ENCODE measurements around the gene COL6A3.
A peak's percentile ranks its signal among the peaks of the same experiment; 100 is the strongest.
"Not testable (repeated sequence)": the region's sequence is repeated elsewhere in the genome, so short reads cannot be mapped to it uniquely, and the experiment has no call there.

The COL6A3 gene

DNA sequence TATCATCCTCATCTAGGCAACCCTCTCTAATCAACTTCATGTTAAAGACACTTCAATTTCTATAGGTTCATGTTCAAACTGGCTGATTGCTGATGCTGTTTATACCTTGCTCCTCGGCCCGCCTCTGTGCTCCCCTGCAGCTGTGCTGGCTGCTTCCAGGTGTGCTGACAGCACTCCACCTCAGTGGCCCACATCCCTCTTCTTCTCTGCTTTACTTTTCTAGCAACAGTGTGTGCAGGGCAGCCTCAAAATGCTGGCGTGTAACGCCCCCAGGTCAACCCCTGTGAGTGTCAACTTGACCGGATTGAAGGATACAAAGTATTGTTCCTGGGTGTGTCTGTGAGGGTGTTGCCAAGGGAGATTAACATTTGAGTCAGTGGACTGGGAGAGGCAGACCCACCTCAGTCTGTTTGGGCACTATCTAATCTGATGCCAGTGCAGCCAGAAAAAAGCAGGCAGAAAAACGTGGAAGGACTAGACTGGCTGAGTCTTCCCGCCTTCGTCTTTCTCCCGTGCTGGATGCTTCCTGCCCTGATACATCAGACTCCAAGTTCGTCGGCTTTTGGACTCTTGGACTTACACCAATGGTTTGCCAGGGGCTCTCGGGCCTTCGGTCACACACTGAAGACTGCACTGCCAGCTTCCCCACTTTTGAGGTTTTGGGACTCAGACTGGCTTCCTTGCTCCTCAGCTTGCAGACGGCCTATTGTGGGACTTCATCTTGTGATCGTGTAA lies 94.7 kb downstream of the COL6A3 start:
- DNase-seq: no peak

DNA sequence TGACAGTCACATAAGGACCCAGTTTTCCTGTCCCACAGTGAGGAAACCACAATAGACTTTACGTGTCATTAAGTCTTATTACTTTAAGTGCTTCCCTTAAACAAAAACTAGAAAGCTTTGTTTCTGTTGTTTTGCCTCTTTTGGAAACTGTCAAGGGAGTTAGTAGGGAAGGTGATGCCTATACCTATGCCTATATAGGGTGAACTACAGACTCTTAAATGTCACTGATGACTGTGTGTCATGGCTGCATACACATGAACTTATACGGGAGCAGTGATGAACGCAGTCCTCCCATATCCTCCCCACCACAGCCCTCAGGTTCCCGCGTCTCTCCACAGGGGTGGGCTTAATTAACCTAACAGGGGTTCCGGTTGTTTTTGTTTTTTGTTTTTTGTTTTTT lies 97.6 kb downstream of the COL6A3 start:
- no peak for DNase-seq

DNA sequence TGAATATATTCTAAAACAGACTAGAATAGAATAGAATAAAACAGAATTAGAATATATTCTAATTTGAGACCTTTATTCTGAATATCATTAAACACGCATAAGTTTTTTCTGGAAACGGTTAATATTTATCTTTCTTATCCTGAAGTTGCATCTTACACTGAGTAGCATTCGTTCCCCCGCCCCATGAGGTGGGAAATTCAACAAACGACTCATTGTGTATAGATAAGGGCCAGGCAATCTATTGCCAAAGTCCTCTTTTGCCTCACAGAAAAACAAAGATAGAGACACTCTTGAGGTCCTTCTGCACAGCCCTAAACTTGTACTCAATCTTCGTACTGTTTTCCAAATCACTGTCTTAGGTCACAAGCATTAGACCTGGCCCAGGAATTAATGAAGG lies 98.1 kb downstream of the COL6A3 start:
- DNase-seq: no peak

DNA sequence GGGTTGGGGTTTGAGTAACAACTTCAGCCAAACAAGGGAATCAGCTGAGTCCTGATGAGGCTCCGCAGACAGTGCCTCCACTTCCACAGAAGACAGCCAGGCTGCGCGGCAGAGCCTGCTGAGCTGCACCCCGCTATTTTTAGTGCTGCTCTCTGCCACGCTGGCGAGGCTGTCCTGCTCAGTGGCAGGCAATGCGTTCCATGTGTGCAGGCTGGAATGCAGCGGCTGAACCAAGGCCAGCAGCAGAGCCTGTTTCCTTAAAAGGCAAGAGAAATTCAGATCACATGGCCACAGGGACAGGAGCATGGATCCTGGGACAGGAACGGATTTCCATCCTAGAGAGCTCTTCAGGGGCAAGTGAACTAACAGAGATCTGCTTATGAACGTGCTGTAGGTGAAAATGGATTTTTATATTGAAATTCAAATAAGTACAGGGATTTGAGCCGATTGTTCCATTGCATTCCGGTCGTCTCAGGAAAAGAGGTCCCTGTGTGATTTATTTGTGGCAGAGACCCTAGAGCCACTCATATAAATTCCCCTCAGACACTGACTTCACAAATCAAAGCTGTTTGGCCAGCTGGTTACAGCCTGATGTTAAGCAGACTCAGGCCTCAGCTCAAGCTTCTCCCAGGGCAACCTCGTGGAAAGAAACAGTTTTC lies 98.7 kb downstream of the COL6A3 start:
- peak; percentile 80 for DNase-seq

DNA sequence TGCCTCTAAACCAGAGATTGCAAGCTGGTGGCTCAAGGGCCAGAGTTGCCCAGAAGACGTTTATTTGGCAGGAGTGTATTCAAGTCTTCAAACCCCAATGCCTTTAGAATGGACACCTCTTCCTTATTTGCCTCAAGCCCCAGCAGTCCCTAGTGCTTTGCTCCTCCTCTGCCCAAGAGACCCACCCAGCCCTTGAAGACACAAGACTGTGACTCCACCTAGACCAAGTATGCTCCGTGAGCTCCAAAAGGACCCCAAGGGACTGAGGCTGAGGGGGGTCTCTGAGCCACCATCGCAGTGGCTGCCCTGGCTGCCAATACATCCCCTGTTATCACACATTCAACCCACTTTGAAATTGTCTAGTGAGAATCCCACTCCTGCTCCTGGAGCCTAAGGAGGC lies 99.3 kb downstream of the COL6A3 start:
- DNase-seq: no peak

DNA sequence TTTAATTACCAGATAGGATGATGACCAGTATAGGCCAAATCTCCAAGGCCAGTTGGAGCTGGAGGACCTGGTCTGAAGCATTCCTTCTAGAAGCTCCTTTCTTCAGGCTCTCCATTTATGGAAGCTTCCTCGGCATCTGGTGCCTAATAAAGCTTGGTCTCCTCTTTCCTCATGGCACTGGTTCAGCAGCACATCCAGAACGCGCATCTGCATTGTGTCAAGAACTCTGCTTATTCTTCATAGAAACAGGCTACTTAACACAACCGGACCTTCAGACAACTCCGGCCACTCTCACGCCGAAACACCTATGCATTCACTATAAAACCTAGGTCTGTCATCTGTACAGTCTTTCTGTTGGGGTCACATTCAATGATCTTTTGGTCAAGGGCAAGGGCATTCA lies 99.8 kb downstream of the COL6A3 start:
- DNase-seq: no peak

DNA sequence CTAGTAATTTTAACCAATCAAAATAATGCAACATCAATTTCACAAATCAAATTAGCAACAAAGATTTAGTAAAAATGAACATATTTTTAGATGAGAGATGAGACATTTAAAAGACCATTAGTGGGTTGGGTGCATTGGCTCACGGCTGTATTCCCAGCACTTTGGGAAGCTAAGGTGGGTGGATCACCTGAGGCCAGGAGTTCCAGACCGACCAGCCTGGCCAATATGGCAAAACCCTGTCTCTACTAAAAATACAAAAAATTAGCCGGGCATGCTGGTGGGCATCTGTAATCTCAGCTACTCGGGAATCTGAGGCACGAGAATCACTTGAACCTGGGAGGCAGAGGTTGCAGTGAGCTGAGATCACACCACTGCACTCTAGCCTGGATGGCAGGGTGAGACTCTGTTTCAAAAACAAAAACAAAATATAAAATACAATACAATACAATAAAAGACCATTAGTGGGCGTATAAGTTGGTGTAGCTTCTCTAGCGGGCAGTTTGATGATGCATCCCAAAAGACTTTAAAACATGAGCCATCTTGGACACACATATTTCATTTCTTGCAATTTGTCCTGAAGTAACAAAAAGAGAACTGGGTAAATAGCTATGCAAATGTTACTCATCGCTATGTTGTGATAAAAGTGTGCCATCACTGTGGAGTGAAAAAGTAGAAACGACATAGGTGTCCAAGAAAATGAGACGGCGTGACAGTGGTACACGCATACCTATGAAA lies 101.8 kb downstream of the COL6A3 start:
- no peak for DNase-seq

DNA sequence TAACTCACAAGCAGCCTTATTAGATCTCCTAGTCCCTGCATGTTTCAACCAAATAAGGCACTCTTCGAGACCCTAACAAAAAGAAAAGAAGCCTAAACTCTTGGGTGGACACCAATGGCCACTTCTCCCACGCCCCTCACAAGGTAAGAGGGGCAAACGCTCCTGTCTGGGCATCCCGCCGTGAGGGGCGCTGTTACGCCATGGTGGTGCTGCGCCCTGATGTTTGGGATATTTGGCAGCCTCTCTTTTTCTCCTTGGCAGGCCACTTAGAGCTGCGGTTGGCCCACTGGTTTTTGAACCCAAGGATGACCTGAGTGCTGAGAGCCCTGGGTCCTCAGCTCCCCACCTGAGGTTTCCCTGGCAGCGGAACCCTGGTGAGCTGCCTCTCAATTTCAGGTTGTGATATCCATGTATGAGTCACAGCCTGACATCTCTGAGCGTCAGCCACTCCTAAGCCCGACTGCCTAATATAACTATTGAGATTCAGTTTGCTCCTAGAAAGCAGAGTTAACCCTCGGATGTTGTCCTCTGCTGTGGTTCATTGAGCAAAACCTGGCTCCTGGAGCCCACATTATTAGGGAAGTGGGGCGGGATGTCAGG lies 103.3 kb downstream of the COL6A3 start:
- DNase-seq: no peak

DNA sequence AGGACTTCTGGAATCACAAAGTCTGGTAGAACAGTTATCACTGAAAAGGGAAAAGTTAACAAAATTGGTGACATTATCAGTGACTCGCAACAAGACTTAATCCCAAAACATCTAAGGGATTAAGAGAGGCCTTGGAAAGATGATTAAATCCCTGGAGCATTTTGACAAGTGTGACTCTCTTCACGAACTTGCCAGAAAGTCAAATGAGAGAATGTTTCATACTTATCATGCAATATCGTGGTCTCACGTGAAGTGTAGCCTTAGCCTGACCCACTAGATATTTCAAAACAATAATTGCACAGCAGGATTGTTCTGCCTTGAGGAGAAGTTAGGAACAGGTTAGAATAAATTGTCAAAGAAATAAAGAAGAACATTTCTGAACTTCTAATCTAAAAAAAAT lies 104.5 kb downstream of the COL6A3 start:
- no peak for DNase-seq

DNA sequence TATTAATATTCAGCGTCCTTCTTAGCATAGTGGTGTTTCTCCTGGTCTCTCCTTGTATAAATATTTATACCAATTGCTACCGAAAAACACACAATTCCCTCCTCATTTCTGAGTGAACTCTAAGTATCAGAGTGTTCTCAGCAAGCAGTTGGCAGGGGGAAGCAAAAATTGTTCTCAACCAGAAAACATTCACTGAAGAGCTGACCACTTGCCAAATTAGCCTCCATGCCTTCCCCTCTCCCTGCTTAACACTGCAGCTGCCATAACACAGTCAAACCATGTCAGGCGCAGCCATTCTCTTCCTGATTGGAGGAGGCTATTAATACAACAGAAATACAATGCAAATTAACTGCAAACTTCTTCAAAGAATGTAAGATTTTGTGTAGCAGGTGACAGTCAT lies 105.0 kb downstream of the COL6A3 start:
- no peak for DNase-seq

DNA sequence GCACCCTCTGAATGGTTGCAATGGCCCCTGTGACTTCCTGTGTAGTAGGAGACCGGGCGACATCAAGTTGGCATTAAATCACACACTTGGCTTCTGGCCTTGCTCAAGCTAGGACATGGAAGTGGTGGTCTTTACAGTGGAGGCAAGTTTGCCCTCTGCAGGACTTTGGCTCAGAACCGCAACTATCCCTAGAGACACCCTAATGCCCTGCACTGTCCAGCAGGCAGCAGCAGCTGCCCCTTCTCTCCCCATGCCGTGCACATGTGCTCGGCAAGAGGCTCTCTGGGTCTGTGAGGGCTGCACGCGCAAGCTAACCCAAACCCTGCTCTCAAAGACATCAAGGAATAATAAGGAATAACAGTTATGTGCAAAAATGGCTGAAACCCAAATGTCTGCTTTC lies 106.5 kb downstream of the COL6A3 start:
- DNase-seq: no peak

DNA sequence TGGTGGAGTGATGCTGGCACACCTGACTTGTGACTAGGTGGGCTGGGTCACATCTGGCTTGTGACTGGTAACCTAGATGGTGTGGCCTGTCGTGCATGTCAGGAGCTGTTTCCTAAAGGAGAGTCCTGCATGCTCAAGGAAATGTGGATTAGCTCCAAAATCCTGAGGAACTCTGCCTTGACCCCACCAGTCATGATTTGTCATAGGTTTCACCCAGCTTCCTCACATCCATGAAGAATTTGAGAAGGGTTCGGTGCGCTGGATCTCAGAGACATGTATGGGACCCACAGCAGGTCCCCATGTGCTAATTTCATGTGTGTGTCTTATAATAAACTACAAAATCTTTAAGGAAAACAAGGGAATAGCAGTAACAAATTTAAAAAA lies 107.2 kb downstream of the COL6A3 start:
- no peak for DNase-seq

DNA sequence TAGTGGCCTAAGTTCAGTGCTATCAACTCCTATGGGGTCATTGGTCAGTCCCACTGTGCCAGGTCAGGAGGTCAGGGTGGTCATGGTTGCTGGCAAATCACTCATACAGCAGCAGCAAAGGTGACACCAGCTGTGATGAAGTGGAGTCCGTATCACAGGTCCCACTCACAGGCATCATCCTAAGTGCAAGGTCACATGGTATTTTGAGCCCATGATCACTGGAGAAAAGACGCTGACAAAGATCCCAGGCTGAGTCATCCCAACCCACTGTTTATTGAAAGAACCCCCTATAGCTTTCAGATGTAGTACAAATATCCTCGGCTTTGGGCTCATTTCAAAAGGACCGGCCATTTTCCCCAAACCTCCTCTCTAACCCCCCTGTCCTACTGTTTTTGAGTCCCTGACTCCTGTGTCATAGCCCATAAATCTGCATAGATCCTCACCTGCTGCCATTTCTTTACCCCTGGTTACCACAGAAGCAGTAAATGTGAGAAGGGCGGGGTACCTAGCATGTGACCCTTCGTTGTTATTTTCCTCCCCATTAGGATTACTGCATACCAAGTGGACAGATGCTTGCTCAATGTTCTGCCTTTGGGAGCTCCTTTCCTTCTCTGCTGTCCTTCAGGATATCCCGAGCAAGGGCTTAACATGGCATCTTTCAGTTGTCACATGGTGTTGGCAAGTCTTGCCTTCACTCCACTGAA lies 107.7 kb downstream of the COL6A3 start:
- no peak for DNase-seq

DNA sequence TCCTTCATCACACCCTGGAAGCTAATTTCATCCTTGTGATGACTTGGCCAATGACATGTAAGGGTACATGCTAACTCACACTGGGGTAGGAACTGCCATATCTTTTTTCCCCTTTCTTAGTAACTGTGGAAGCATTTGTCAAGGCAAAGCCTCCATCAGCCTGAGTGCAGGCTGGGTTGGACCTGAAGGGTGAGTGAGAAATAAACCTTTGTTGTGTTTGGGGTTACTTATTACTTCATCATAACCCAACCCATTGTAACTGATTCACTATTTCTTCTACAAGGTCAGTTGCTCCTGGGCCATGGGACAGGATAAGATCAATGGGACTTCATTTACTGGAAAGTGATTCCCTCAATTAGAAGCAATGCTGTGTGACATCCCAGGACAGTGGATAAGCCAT lies 108.4 kb downstream of the COL6A3 start:
- DNase-seq: no peak

DNA sequence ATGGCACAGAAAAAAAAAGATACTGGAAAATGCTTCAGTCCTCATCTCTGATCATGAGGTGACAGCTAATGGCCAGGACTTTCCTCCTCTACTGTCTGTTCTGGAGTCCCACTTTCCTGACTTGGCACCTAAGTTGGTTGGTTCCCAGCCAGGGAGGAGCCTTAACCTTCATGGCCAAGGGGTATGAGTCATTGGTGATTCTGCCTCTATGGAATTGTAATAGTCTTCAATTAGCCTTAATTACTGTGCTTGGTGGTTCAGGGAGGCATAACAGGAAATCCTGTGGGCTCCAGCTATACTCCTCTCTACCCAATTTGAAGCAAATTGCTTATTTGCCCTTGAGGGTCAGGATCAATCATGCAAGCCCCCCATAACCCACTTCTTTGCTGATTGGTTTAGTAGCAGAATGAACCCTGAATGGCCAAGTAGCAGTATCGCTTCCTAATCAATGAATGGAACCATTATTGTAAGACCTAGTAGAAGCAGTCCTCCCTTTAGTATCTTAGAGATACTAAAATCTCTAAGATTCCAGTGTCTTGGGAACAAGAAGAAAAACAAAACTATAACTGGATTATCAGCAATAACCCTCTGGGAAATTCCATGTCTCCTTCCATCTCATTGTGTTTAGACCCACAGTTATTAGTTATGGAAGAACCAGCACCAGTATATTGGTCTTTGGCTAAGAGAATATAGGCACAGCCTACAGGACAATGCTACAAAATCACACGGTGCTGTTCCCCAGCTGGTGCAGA lies 109.0 kb downstream of the COL6A3 start:
- no peak for DNase-seq

DNA sequence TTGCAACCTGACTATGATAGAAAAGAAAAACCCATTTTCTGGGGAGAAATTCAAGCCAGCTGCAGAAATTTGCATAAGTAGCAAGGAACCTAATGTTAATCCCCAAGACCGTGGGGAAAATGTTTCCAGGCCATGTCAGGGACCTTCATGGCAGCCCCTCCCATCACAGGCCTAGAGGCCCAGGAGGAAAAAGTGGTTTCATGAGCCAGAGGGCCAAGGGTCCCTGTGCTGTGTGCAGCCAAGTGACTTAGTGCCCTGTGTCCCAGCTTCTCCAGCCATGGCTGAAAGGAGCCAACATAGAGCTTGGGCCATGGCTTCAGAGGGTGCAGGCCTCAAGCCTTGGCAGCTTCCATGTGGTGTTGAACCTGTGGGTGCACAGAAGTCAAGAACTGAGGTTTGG lies 110.7 kb downstream of the COL6A3 start:
- DNase-seq: not testable (repeated sequence)

DNA sequence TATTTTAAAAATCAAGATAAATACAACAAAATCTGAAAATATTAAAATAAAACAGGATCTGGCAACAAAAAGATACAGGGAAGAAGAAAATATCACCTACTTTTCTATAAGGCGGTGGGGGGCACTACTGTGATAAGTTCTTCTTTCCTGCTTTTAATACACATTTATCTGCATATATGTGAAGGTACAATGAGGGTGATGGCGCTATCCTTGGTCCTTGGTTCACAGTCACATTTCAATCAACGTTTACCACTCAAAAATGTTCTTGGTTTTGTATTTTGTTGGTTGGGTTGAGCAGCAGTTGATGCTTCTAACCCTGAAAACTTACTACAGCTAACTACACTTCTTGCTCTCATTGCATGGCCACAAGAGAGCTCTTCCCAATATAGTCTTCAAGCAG lies 112.4 kb downstream of the COL6A3 start:
- no peak for DNase-seq

DNA sequence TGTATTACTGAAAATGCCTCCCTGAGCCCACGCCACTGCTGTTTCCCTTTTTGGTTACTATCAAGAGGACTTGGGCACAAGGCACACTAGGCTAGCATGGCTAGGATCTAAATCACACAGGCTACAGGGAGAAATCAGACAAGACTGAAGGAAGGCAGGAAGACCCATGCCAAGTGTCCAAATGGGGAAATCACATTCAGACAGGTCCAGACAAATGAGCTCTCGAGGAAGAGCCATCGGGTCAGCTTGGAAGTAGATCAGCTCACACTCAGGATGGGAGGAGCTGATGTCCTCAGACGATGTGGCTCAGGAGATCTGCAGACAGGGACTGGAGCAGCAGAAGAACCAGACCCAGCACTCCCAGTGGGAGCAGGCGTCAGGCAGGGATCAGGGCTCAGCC lies 113.2 kb downstream of the COL6A3 start:
- DNase-seq: no peak

DNA sequence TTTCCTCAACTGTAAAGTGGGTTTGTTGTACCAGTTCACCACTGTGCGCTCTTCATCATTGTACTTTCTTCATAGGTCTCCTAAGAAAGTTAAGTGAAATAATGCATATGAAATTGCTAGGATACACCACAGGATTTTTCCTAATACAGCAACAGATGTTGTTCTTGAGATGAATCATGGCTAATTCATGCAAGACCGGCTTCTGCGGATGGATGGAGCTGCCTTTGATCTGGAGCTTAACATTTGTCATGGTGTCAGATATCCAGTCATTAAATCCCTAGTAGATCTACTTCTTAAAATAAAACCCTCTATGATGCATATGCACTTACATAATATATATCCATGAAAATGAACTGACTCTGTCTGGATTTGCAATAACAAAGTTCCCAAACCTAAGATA lies 114.1 kb downstream of the COL6A3 start:
- DNase-seq: no peak

DNA sequence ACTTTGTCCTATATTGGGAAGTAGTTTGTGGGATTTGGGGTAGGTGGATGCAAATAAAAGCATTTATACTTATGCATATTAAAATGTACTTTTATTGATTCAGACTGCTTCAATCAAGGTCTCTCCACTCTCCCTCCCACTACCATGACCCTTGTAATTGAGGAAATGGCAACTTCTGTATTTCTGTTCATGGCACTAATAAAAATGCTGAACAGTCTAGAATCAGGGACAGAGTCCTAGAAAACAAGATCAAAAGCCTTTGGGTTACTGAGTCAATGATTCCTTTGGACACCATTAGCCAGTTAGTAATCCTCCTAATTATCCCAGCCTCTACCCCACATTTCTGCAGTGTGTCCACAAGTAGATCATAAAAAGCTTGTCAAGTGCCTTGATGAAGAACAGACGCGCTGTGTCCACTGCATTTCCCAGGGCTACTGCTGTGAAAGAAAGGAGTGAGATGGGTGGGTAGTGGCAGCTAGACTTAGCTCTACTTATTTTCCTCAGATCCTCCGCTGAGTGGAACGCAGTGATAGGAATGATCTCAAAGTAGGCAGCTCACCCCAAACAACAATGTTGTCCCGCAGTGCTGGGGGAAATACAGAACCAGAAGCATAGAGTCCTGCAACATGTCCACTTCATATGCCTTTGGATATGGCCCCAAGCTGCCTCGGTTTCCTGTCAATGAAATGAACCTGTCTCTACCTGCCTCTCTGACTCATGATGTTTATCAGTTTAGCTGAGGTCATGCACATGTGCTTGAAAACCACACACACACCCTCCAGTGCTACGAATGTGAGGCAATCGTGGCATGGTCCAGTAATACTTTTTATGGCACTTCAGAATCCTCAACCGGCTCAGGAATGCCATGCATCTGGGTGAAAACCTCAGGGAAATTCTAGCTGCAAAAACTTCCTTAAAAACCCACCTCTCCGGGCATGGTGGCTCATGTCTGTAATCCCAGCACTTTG lies 115.5 kb downstream of the COL6A3 start:
- DNase-seq: no peak
